GM19193 (cell line): ENCODE measurements around the gene SCFD2.

ENCODE experiments used
- POLR2A ChIP-seq: IDR thresholded peaks from 4 replicates; pipeline ENCODE4 v1.6.1; 2011; ENCODE audit not compliant: insufficient read depth, insufficient read length; ENCODE audit errors: extremely low read depth

The SCFD2 gene

DNA sequence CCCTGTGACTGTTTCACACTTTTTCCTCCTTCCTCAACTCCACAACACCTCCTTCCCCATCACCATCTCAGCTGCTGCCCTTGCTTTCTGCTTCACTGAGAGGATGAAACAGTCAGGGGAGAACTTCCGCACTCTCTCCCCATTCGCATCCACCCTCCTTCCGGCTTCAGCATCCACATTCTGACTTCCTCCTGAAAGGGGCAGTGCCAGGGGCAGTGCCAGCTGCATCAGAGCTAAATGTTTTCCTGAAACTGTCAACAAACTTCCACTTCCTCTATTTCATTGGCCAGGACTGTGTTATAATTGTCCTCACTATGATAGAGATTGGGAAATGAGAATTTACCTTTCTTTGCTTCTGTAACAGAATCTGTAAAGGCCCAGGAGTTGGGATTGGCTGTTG lies 521.9 kb downstream of the SCFD2 start:
- no peak for TF ChIP-seq POLR2A

GRCh38 chr4:52843351-52843750 lies 522.5 kb downstream of the SCFD2 start:
- no peak for TF ChIP-seq POLR2A

- no peak for TF ChIP-seq POLR2A
Observed at GRCh38 chr4:52842792-52843191, 523.1 kb downstream of the SCFD2 start.

- TF ChIP-seq POLR2A: no peak
Observed at GRCh38 chr4:52841682-52842456, 524.0 kb downstream of the SCFD2 start.

DNA sequence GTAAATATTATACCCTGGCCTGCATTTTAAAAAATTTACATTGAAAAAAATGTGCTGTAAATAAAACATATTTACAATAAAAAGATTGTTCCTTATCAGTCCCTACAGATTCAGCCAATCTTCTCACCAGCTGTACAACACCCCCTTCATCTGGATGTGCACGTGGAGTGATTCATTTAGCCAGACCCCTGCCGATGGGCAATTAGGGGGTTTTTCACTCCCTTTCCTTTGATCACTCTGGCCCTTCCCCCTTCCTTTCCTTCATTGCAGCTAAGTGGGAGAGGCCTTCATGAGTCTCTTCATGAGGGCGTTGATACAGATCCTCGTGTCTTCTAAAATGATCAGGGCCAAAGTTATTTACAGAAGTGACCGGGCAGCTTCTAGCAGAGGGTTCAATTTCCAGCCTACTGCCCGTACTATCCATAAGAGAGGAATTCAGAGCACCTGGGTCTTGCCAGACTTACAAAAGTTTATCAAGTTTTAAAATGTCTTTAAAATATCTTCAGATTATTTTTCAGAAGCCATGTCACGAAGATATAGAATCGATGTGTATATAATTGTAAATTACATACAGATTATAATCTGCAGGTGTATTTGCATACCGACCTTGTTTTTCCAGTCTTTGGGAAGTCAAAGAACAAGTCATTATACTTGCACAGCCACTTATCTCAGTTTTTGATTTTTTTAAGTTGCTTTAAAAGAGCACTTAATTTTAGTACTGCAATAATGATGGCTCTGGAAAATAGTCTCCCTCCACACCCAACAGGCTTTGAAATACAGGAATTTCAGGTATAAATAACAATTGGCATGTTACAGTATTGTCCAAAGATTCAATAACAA lies 525.1 kb downstream of the SCFD2 start:
- no peak for TF ChIP-seq POLR2A

GRCh38 chr4:52838729-52839586 lies 526.9 kb downstream of the SCFD2 start:
- TF ChIP-seq POLR2A: no peak

GRCh38 chr4:52837716-52838558 lies 527.9 kb downstream of the SCFD2 start:
- no peak for TF ChIP-seq POLR2A

- TF ChIP-seq POLR2A: no peak
Observed at GRCh38 chr4:52836678-52837077, 529.2 kb downstream of the SCFD2 start.

- TF ChIP-seq POLR2A: no peak
Observed at GRCh38 chr4:52836120-52836519, 529.7 kb downstream of the SCFD2 start.

GRCh38 chr4:52833941-52834525 lies 531.8 kb downstream of the SCFD2 start:
- no peak for TF ChIP-seq POLR2A

- TF ChIP-seq POLR2A: no peak
Observed at GRCh38 chr4:52825460-52826090, 540.3 kb downstream of the SCFD2 start.

DNA sequence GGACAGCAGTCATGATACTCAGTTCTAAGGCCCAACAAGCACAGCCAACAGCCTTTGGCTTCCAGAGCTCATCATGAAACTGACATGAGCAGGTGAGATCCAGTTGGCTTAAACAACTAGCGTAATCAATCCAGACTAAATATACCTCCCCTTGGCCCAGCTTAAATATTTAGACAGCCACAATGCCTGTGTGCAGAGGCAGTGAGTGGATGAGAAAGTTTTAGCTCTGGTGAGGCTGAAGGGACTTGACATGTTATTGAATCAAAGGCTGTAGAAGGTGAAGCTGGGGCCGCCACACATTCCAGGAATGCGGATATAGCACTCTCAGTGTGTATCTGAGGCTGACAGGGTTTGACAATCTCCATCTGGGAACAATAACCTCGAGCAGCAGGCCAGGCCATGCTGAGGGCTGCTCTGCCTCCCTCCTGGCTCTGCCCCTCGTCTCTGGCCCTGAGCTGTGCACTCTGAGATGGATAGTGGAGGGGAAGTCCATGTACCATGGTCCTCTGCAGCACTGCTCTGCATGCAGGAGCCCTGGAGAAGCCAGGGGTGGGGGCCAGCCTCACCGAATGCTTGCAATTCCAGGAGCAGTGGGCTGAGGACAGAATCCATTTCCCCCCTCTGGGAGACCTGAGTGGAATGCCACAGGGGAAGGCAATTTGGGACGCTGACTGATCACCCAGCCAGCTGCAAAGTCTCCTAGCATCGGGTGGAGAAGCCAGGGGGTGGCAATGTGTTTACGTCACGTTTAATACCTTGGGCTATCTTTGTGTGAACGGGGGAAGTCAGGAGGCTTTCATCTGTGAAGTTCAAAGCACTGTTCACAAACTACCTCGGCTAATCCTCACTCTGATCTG lies 541.0 kb downstream of the SCFD2 start:
- no peak for TF ChIP-seq POLR2A

- no peak for TF ChIP-seq POLR2A
Observed at GRCh38 chr4:52824270-52824602, 541.6 kb downstream of the SCFD2 start.
